ENCODE results near the gene PRSS35. TPM values are rescaled to one million over a fixed set of nuclear protein-coding genes. Genes with fewer than 3 reads are reported as not detected.

Gene PRSS35
- total RNA-seq, 4 donors from 2014 or later, result 0.36 TPM; not detected in 3

- intact Hi-C loops (cut with DNase I; ENCODE audit: low total_unique reads), result no loop called here
- Histone ChIP-seq H3K36me3 (no peaks in the 10 kb centered on the region), H3K4me1 (peaks cover 17 to 27% of the 10 kb centered on the region in 2 donors), H3K4me3 (no peak overlapping the region), H3K27ac (no peak overlapping the region), H3K27me3 (no peaks in the 10 kb centered on the region), H3K9me3 (no peaks in the 10 kb centered on the region)
- TF ChIP-seq POLR2A (IDR thresholded peaks at IDR 0.05) (no peak), CTCF (IDR thresholded peaks at IDR 0.05 in 4 of 5, conservative IDR thresholded peaks at IDR 0.05 in 1 of 5) (no peak)
- DNase-seq (no peak), ATAC-seq (no peak)
- in situ Hi-C loops (cut with MboI; ENCODE audit: low sequenced_read_pairs in 4 of 4), result no loop called here
Observed at GRCh38 chr6:83470001-83470400, 42.3 kb upstream of the PRSS35 start.

DNA sequence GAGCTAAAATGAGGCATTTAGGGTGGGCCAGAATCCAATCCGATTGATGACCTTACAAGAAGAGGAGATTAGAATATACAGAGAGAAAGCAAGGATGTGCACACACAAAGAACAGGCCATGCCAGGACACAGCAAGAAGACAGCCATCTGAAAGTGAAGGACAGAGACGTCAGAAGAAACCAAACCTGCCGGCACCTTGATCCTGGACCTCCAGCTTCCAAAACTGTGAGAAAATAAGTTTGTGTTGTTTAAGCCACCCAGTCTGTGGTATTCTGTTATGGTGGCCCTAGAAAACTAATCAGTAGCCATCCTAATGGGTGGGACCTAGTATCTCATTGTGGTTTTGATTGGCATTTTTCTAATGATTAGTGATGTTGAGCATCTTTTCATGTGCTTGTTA, 41.7 kb upstream of the PRSS35 start:
- Histone ChIP-seq H3K4me1 (peaks cover 17 to 29% of the 10 kb centered on the region in 2 donors), H3K27me3 (no peaks in the 10 kb centered on the region), H3K4me3 (no peak overlapping the region), H3K27ac (no peak overlapping the region), H3K36me3 (no peaks in the 10 kb centered on the region), H3K9me3 (no peaks in the 10 kb centered on the region)
- no peak for DNase-seq
- no peak for ATAC-seq
- in situ Hi-C loops (cut with MboI; ENCODE audit: low sequenced_read_pairs in 4 of 4), result no loop called here
- intact Hi-C loops (cut with DNase I; ENCODE audit: low total_unique reads), result no loop called here
- TF ChIP-seq CTCF (IDR thresholded peaks at IDR 0.05 in 4 of 5, conservative IDR thresholded peaks at IDR 0.05 in 1 of 5), result no peak

- Histone ChIP-seq H3K36me3 (no peaks in the 10 kb centered on the region), H3K4me3 (peak overlapping the region in 1 of 4 donors; percentile 15), H3K27me3 (no peaks in the 10 kb centered on the region), H3K4me1 (peaks cover 17 to 29% of the 10 kb centered on the region in 2 donors), H3K27ac (peak overlapping the region; percentile 13 to 54 (median 32)), H3K9me3 (no peaks in the 10 kb centered on the region)
- ATAC-seq (peak; percentile 87 to 89), DNase-seq (peak in 1 of 2 donors; percentile 26)
- in situ Hi-C loops (cut with MboI; ENCODE audit: low sequenced_read_pairs in 4 of 4) (no loop called here), intact Hi-C loops (cut with DNase I; ENCODE audit: low total_unique reads) (loop anchor here (2.0 kb wide), 1 partner anchor 42 kb away; the partner anchor contains the start of gene ME1)
- TF ChIP-seq CTCF (IDR thresholded peaks at IDR 0.05 in 4 of 5, conservative IDR thresholded peaks at IDR 0.05 in 1 of 5) (no peak), POLR2A (IDR thresholded peaks at IDR 0.05) (no peak)
Observed at GRCh38 chr6:83472767-83473166, 39.6 kb upstream of the PRSS35 start.

DNA sequence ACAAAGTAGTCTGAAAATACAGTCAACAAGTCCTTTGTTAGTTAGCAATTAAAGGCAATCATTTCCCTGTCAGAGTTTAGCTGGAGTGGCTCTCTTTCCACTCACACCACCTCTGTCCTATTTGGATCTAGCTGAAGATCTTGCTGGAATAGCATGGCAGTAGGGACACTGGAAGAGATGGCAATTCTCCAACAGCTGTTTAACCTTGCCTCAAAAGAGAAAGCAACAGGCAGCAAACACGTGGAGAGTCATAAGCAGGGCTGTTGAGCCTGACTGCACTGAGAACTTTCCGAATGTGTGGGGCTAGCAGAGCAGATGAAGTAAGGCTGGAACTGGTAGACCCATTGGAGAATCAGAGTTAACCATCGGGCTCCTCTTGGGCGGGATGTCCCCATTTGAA, 38.0 kb upstream of the PRSS35 start:
- no peaks in the 10 kb centered on the region for H3K9me3 ChIP-seq
- peak; percentile 85 to 95 for ATAC-seq

More for the DNA sequence above, 38.0 kb upstream of the PRSS35 start:
- intact Hi-C loops (cut with DNase I; ENCODE audit: low total_unique reads) (no loop called here), in situ Hi-C loops (cut with MboI; ENCODE audit: low sequenced_read_pairs in 4 of 4) (no loop called here)
- H3K4me1 ChIP-seq, result peaks cover 17 to 29% of the 10 kb centered on the region in 2 donors
- H3K36me3 ChIP-seq, result no peaks in the 10 kb centered on the region
- no peak overlapping the region for H3K4me3 ChIP-seq
- TF ChIP-seq POLR2A (IDR thresholded peaks at IDR 0.05) (no peak), CTCF (IDR thresholded peaks at IDR 0.05 in 4 of 5, conservative IDR thresholded peaks at IDR 0.05 in 1 of 5) (no peak)
- peak overlapping the region; percentile 41 to 60 (median 52) for H3K27ac ChIP-seq
- peak; percentile 41 to 56 for DNase-seq
- H3K27me3 ChIP-seq, result no peaks in the 10 kb centered on the region

Data from gastrocnemius medialis (tissue), 4 donors.